ENCODE data around the gene PEX5L. TPM values are rescaled to one million over a fixed set of nuclear protein-coding genes. Genes with fewer than 3 reads are reported as not detected.

The PEX5L gene
- total and polyA plus RNA-seq, 2 donors (not counting 1 experiment from before 2014, with no cell fraction given) = 0.52 to 5.9 TPM

DNA sequence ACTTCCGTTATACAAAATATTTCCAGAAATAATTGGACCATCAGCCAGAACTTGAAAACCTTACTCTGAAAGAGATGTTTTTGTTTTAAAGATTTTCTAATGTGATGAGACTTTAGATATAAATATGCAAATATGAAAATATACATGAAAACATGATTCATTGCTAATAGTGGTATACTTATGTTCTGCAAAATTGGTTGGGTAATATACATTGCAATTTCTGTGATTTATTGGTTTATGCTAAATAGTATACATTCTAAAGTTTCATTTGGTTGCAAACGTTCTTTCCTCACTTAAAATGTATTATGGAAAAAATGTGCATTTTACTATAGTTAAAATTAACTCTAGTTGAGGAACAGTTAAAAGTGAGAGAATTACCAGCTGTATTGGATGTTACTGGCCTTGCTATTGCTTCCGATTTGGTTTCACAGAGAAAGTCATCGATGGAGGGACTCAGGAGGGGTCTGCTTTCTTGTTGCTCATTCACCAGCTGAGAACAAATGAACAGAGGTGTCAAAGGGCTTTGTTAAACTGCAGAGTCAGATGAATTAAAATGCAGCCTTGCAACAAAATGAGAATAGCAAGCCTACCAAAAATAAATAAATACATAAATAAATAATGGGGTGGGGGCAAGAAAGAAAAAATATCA lies 149.3 kb downstream of the PEX5L start:
- Histone ChIP-seq H3K9me3 (ENCODE audit: control insufficient read depth, insufficient read depth, low read depth, low read length) (no peaks in the 10 kb centered on the region), H3K4me3 (replicated peaks in 1 of 4; ENCODE audit: control extremely low read depth in 1 of 4, insufficient read depth in 1 of 4, low read depth in 3 of 4, low read length in 4 of 4) (no peak overlapping the region), H3K27me3 (ENCODE audit: control insufficient read depth, insufficient read depth, low read length) (no peaks in the 10 kb centered on the region), H4K20me1 (ENCODE audit: control insufficient read depth, extremely low read depth, insufficient read depth, low read length) (no peaks in the 10 kb centered on the region), H3K27ac (ENCODE audit: insufficient read depth, low read length) (no peak overlapping the region), H3K4me1 (ENCODE audit: control insufficient read depth, extremely low read depth, insufficient read depth, low read length) (no peaks in the 10 kb centered on the region), H2AFZ (ENCODE audit: low read length) (no peak overlapping the region), H3K4me2 (ENCODE audit: extremely low read depth, insufficient read depth, low read length) (no peak overlapping the region), H3K9ac (ENCODE audit: insufficient read depth, low read length) (no peak overlapping the region), H3K79me2 (ENCODE audit: control insufficient read depth, insufficient read depth, low read length) (no peaks in the 10 kb centered on the region), H3K36me3 (ENCODE audit: control insufficient read depth, insufficient read depth, low read length) (no peaks in the 10 kb centered on the region)
- no peak for DNase-seq (ENCODE audit: low read depth in 2 of 2)
- no peak for TF ChIP-seq EZH2 (IDR thresholded peaks at IDR 0.05; ENCODE audit: low read length, missing control alignments)
- TF ChIP-seq, protein P1, sequence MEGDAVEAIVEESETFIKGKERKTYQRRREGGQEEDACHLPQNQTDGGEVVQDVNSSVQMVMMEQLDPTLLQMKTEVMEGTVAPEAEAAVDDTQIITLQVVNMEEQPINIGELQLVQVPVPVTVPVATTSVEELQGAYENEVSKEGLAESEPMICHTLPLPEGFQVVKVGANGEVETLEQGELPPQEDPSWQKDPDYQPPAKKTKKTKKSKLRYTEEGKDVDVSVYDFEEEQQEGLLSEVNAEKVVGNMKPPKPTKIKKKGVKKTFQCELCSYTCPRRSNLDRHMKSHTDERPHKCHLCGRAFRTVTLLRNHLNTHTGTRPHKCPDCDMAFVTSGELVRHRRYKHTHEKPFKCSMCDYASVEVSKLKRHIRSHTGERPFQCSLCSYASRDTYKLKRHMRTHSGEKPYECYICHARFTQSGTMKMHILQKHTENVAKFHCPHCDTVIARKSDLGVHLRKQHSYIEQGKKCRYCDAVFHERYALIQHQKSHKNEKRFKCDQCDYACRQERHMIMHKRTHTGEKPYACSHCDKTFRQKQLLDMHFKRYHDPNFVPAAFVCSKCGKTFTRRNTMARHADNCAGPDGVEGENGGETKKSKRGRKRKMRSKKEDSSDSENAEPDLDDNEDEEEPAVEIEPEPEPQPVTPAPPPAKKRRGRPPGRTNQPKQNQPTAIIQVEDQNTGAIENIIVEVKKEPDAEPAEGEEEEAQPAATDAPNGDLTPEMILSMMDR (conservative IDR thresholded peaks at IDR 0.05 in 1 of 2, IDR thresholded peaks at IDR 0.05 in 1 of 2; ENCODE audit: low read depth in 1 of 2, low read length in 2 of 2) = no peak

DNA sequence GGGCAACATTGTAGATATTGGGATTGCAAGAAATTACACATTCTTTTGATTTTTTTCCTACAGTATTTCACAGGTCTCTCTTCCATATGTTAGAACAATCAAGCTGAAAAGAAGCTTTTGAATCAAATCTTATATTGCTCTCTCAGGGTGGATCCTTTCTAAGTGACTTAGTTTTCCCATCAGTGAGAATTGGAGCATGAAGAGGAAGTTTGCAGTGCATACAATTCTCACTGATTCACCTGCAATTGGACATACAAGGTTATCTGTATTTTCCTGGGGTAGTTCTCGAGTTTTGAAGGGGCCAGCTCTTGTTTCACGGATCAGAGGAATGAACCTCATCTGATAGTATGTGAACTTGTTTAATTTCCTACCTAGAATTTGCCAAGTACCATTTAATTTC lies 150.8 kb downstream of the PEX5L start:
- Histone ChIP-seq H3K27me3 (ENCODE audit: control insufficient read depth, insufficient read depth, low read length) (no peaks in the 10 kb centered on the region), H4K20me1 (ENCODE audit: control insufficient read depth, extremely low read depth, insufficient read depth, low read length) (no peaks in the 10 kb centered on the region), H3K4me3 (replicated peaks in 1 of 4; ENCODE audit: control extremely low read depth in 1 of 4, insufficient read depth in 1 of 4, low read depth in 3 of 4, low read length in 4 of 4) (no peak overlapping the region), H3K4me2 (ENCODE audit: extremely low read depth, insufficient read depth, low read length) (no peak overlapping the region), H3K4me1 (ENCODE audit: control insufficient read depth, extremely low read depth, insufficient read depth, low read length) (no peaks in the 10 kb centered on the region), H3K79me2 (ENCODE audit: control insufficient read depth, insufficient read depth, low read length) (no peaks in the 10 kb centered on the region), H3K9me3 (ENCODE audit: control insufficient read depth, insufficient read depth, low read depth, low read length) (no peaks in the 10 kb centered on the region), H3K9ac (ENCODE audit: insufficient read depth, low read length) (no peak overlapping the region), H2AFZ (ENCODE audit: low read length) (no peak overlapping the region), H3K36me3 (ENCODE audit: control insufficient read depth, insufficient read depth, low read length) (no peaks in the 10 kb centered on the region), H3K27ac (ENCODE audit: insufficient read depth, low read length) (no peak overlapping the region)
- no peak for DNase-seq (ENCODE audit: low read depth in 2 of 2)
- no peak for TF ChIP-seq EZH2 (IDR thresholded peaks at IDR 0.05; ENCODE audit: low read length, missing control alignments)
- TF ChIP-seq, protein P1 (conservative IDR thresholded peaks at IDR 0.05 in 1 of 2, IDR thresholded peaks at IDR 0.05 in 1 of 2; ENCODE audit: low read depth in 1 of 2, low read length in 2 of 2) = no peak

DNA sequence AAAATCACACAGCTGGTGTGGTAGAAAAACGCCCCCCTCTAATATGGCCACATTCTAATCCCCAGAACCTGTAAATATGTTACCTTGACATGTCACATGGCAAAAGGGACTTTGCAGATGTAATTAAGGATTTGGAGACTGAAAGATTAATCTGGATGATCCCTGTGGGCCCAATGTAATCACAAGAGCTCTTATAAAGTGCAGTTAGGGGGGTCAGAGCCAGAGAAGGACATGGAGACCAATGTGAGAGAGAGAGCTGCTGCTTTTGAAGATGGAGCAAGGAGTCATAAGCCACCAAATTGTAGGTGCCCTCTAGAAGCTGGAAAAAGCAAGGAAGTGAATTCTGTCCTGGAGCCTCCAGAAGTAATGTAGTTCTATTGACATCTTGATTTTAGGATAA lies 152.6 kb downstream of the PEX5L start:
- H3K79me2 ChIP-seq (ENCODE audit: control insufficient read depth, insufficient read depth, low read length) = no peaks in the 10 kb centered on the region

More for the DNA sequence above, 152.6 kb downstream of the PEX5L start:
- no peaks in the 10 kb centered on the region for H3K36me3 ChIP-seq (ENCODE audit: control insufficient read depth, insufficient read depth, low read length)
- no peaks in the 10 kb centered on the region for H3K9me3 ChIP-seq (ENCODE audit: control insufficient read depth, insufficient read depth, low read depth, low read length)
- TF ChIP-seq, protein P1 (conservative IDR thresholded peaks at IDR 0.05 in 1 of 2, IDR thresholded peaks at IDR 0.05 in 1 of 2; ENCODE audit: low read depth in 1 of 2, low read length in 2 of 2) = no peak
- TF ChIP-seq EZH2 (IDR thresholded peaks at IDR 0.05; ENCODE audit: low read length, missing control alignments) = no peak
- no peak overlapping the region for H3K27ac ChIP-seq (ENCODE audit: insufficient read depth, low read length)
- no peak overlapping the region for H3K4me2 ChIP-seq (ENCODE audit: extremely low read depth, insufficient read depth, low read length)
- no peak overlapping the region for H2AFZ ChIP-seq (ENCODE audit: low read length)
- no peaks in the 10 kb centered on the region for H3K4me1 ChIP-seq (ENCODE audit: control insufficient read depth, extremely low read depth, insufficient read depth, low read length)
- no peaks in the 10 kb centered on the region for H3K27me3 ChIP-seq (ENCODE audit: control insufficient read depth, insufficient read depth, low read length)
- no peaks in the 10 kb centered on the region for H4K20me1 ChIP-seq (ENCODE audit: control insufficient read depth, extremely low read depth, insufficient read depth, low read length)
- H3K9ac ChIP-seq (ENCODE audit: insufficient read depth, low read length) = no peak overlapping the region
- no peak for DNase-seq (ENCODE audit: low read depth in 2 of 2)
- H3K4me3 ChIP-seq (replicated peaks in 1 of 4; ENCODE audit: control extremely low read depth in 1 of 4, insufficient read depth in 1 of 4, low read depth in 3 of 4, low read length in 4 of 4) = no peak overlapping the region

All from fibroblast of lung (primary cell).